Measurements from ENCODE around the gene ATXN2.
"Not testable (repeated sequence)": the region's sequence is repeated elsewhere in the genome, so short reads cannot be mapped to it uniquely, and the experiment has no call there.

The ATXN2 gene

GRCh38 chr12:111607239-111607638, 8.1 kb upstream of the ATXN2 start:
- no peak for TF ChIP-seq CTCF (IDR thresholded peaks at IDR 0.05; ENCODE audit: low read depth, low read length)
- no peak for DNase-seq (ENCODE audit: extremely low read depth, low read depth)

GRCh38 chr12:111606767-111607230, 7.7 kb upstream of the ATXN2 start:
- no peak for DNase-seq (ENCODE audit: extremely low read depth, low read depth)
- TF ChIP-seq CTCF (IDR thresholded peaks at IDR 0.05; ENCODE audit: low read depth, low read length) = no peak

- DNase-seq (ENCODE audit: extremely low read depth, low read depth) = no peak
- TF ChIP-seq CTCF (IDR thresholded peaks at IDR 0.05; ENCODE audit: low read depth, low read length) = no peak
Measured at GRCh38 chr12:111605911-111606766, 7.0 kb upstream of the ATXN2 start.

GRCh38 chr12:111602857-111603256, 3.7 kb upstream of the ATXN2 start:
- DNase-seq (ENCODE audit: extremely low read depth, low read depth) = not testable (repeated sequence)

- no peak for TF ChIP-seq CTCF (IDR thresholded peaks at IDR 0.05; ENCODE audit: low read depth, low read length)
Measured at GRCh38 chr12:111602348-111602747, 3.2 kb upstream of the ATXN2 start.

GRCh38 chr12:111600986-111601385, 1.9 kb upstream of the ATXN2 start:
- DNase-seq (ENCODE audit: extremely low read depth, low read depth) = not testable (repeated sequence)

More at GRCh38 chr12:111602348-111602747, 3.2 kb upstream of the ATXN2 start:
- DNase-seq (ENCODE audit: extremely low read depth, low read depth) = no peak

GRCh38 chr12:111600205-111600642, 1.1 kb upstream of the ATXN2 start:
- no peak for TF ChIP-seq CTCF (IDR thresholded peaks at IDR 0.05; ENCODE audit: low read depth, low read length)
- DNase-seq (ENCODE audit: extremely low read depth, low read depth) = no peak

GRCh38 chr12:111599453-111600204, 514 bp upstream of the ATXN2 start:
- peak; percentile 95 for DNase-seq (ENCODE audit: extremely low read depth, low read depth)
- no peak for TF ChIP-seq CTCF (IDR thresholded peaks at IDR 0.05; ENCODE audit: low read depth, low read length)
